GM12878 (cell line): ENCODE measurements around the gene POLD4. TPM values are rescaled to one million over a fixed set of nuclear protein-coding genes. Genes with fewer than 3 reads are reported as not detected.

Experiments used
- ATAC-seq: fragments of 200-7000 bp; cut with Tn5 transposase; 3 replicates; pipeline ENCODE4 v1.9.1; 2020; ENCODE audit warnings: mild to moderate bottlenecking, moderate library complexity
- BruUV-seq: library from RNA; stranded (reverse); fragments of 400-500 nt; replicated peaks from 2 replicates; lab custom pipeline; 2021; lab: Mats Ljungman, UMichigan
- CTCF ChIA-PET: fragments of 300-600 bp; sonication (Branson Sonifier 250); formaldehyde crosslinking; extraction: SDS; loops from one replicate; lab custom pipeline; 2021; ENCODE audit warnings: inconsistent platforms; lab: Yijun Ruan, JAX
- POLR2A ChIA-PET: fragments of 350-600 bp; formaldehyde crosslinking; extraction: SDS; loops from one replicate; lab custom pipeline; 2021; ENCODE audit warnings: inconsistent platforms; lab: Charles Lee
- RAD21 ChIA-PET: fragments of 300-600 bp; sonication (Branson Sonifier 250); formaldehyde crosslinking; loops from one replicate; lab custom pipeline; 2023; ENCODE audit warnings: antibody characterized with exemption; ENCODE audit not compliant: unreplicated experiment; lab: Charles Lee
- SMC1A ChIA-PET: fragments of 300-600 bp; sonication (Branson Sonifier 250); formaldehyde crosslinking; loops from one replicate; lab custom pipeline; 2023; ENCODE audit not compliant: unreplicated experiment, uncharacterized antibody; lab: Charles Lee
- DNase-seq: peaks from one replicate; pipeline ENCODE4 v3.0.0-alpha.2; 2011; ENCODE audit warnings: low read depth, low spot score
- FAIRE-seq: peaks from 3 replicates; lab custom pipeline; 2011; peaks lifted over from hg19 to GRCh38; lab: Jason Lieb, UNC
- H2AFZ ChIP-seq: 2 replicates; pipeline ENCODE4 v1.6.0; 2011; ENCODE audit warnings: low read depth, low read length, control low read depth; ENCODE audit not compliant: control insufficient read depth
- H3K27ac ChIP-seq: 2 replicates; pipeline ENCODE4 v1.5.1; 2011; ENCODE audit warnings: control low read depth; ENCODE audit not compliant: control insufficient read depth, insufficient read depth
- H3K27me3 ChIP-seq, 2 experiments: replicated peaks in 1 of 2; 2 replicates each; pipeline versions ENCODE4 v1.6.0 to v1.6.1; 2011; ENCODE audit warnings: low read length in 1 of 2; ENCODE audit not compliant: control insufficient read depth in 2 of 2, insufficient read depth in 2 of 2
- H3K36me3 ChIP-seq, 2 experiments: 2 replicates each; pipeline ENCODE4 v1.5.1; 2011; ENCODE audit warnings: low read length in 1 of 2; ENCODE audit not compliant: control insufficient read depth in 2 of 2, insufficient read depth in 2 of 2
- H3K4me1 ChIP-seq: 2 replicates; pipeline ENCODE4 v1.6.1; 2011; ENCODE audit warnings: mild to moderate bottlenecking, low read length, moderate library complexity, mixed read lengths; ENCODE audit not compliant: control insufficient read depth, insufficient read depth
- H3K4me2 ChIP-seq: 2 replicates; pipeline ENCODE4 v1.6.0; 2011; ENCODE audit warnings: control low read depth; ENCODE audit not compliant: control insufficient read depth, insufficient read depth
- H3K4me3 ChIP-seq: fragments of 200-600 bp; sonication (generic); 2 replicates; pipeline ENCODE4 v1.5.1; 2016
- H3K79me2 ChIP-seq: 2 replicates; pipeline ENCODE4 v1.6.0; 2011; ENCODE audit warnings: low read length; ENCODE audit not compliant: control insufficient read depth, insufficient read depth
- H3K9ac ChIP-seq: 2 replicates; pipeline ENCODE4 v1.8.0; 2011; ENCODE audit warnings: low read length, control low read depth, mixed read lengths; ENCODE audit not compliant: control insufficient read depth, insufficient read depth
- H3K9me3 ChIP-seq: replicated peaks from 3 replicates; pipeline ENCODE4 v1.5.1; 2011; ENCODE audit warnings: mild to moderate bottlenecking, low read length; ENCODE audit not compliant: control insufficient read depth, insufficient read depth
- H4K20me1 ChIP-seq: 2 replicates; pipeline ENCODE4 v1.6.0; 2011; ENCODE audit not compliant: control insufficient read depth, insufficient read depth
- HDGF ChIP-seq: fragments of 450-650 bp; IDR thresholded peaks from 2 replicates; pipeline ENCODE4 v1.6.1; 2016; ENCODE audit warnings: antibody characterized with exemption
- IKZF1 ChIP-seq: fragments of 450-650 bp; conservative IDR thresholded peaks from 2 replicates; pipeline ENCODE4 v1.6.1; 2017; ENCODE audit warnings: antibody characterized with exemption, mild to moderate bottlenecking
- IRF4 ChIP-seq: IDR thresholded peaks from 2 replicates; pipeline ENCODE4 v1.6.1; 2011; ENCODE audit warnings: low read depth, low read length
- JUNB ChIP-seq: IDR thresholded peaks from 2 replicates; pipeline ENCODE4 v1.6.1; 2016; ENCODE audit warnings: antibody characterized with exemption, mild to moderate bottlenecking
- PAX5 ChIP-seq: IDR thresholded peaks from 2 replicates; pipeline ENCODE4 v1.6.1; 2011; ENCODE audit warnings: low read depth, low read length, borderline replicate concordance
- SREBF1 ChIP-seq: IDR thresholded peaks from 2 replicates; pipeline ENCODE4 v1.6.1; 2012; ENCODE audit warnings: mild to moderate bottlenecking, low read length
- SRF ChIP-seq, 2 experiments: IDR thresholded peaks; 2 replicates each; pipeline ENCODE4 v1.6.1; 2011; ENCODE audit warnings: low read depth in 2 of 2, low read length in 2 of 2, mild to moderate bottlenecking in 1 of 2, moderate library complexity in 1 of 2
- WGBS: methylation state at CpG from one replicate; pipeline ENCODE4 v1.1.6; 2016; ENCODE audit warnings: low lambda C conversion rate; ENCODE audit not compliant: insufficient replicate concordance, insufficient coverage; ENCODE audit errors: missing lambda C conversion rate; 5-methylcytosine and 5-hydroxymethylcytosine counted together
- in situ Hi-C: fragments of 300-500 bp; cut with MboI; formaldehyde crosslinking; loops from 9 replicates; pipeline ENCODE4 v1.14.3; 2018; ENCODE audit warnings: mixed read lengths
- intact Hi-C: fragments of 100-400 bp; cut with micrococcal nuclease; formaldehyde crosslinking; loops from one replicate; pipeline ENCODE4 v1.14.2; 2022; ENCODE audit not compliant: unreplicated experiment
- polyA plus RNA-seq, 11 experiments: library from polyadenylated mRNA; depleted of rRNA in 4 of 11; unstranded in 6 of 11; stranded (reverse) in 5 of 11; fragments of >200 nt; fragmentation: Nextera tagmentation in 4 of 11; fragmentation: Illumina TruSeq in 1 of 11; extraction: Ambion mirVana in 4 of 11; extraction: Trizol in 1 of 11; gene quantifications; 1 replicate in 1 of 11; 2 replicates in 10 of 11; pipeline versions ENCODE4 v1.2.1 to v1.2.3, GENCODE V29; 2011 to 2016; ENCODE audit warnings: inconsistent platforms in 2 of 11, missing spikeins in 2 of 11, low read depth in 1 of 11
- total RNA-seq, 4 experiments: library from RNA; depleted of rRNA in 3 of 4; stranded (reverse); fragments of >200 nt in 3 of 4; fragmentation: Illumina TruSeq in 1 of 4; extraction: Trizol in 1 of 4; gene quantifications; 2 replicates each; pipeline versions ENCODE4 v1.2.1 to v1.2.3, GENCODE V29; 2013 to 2021
- TF ChIP-seq, protein P1 (sequence below): fragments of 450-650 bp; IDR thresholded peaks from 2 replicates; pipeline ENCODE4 v1.6.1; 2017; ENCODE audit warnings: mild to moderate bottlenecking, moderate library complexity
- TF ChIP-seq, protein P2 (sequence below): IDR thresholded peaks from 2 replicates; pipeline ENCODE4 v1.6.1; 2011; ENCODE audit warnings: low read depth, low read length, improper control_type of control experiment, borderline replicate concordance
- TF ChIP-seq, protein P3 (sequence below): fragments of 450-650 bp; IDR thresholded peaks from 2 replicates; pipeline ENCODE4 v1.6.1; 2017; ENCODE audit warnings: low read depth, mild to moderate bottlenecking, moderate library complexity
- TF ChIP-seq, protein P4 (sequence below): IDR thresholded peaks from 2 replicates; pipeline ENCODE4 v1.6.1; 2012; ENCODE audit warnings: low read depth, low read length, improper control_type of control experiment

The POLD4 gene
- total and polyA plus RNA-seq, 10 of the 15 experiments (the other 5 are each of a cell fraction or from before 2014, with no cell fraction given) = 8.1 to 176 (median 88.1) TPM

DNA sequence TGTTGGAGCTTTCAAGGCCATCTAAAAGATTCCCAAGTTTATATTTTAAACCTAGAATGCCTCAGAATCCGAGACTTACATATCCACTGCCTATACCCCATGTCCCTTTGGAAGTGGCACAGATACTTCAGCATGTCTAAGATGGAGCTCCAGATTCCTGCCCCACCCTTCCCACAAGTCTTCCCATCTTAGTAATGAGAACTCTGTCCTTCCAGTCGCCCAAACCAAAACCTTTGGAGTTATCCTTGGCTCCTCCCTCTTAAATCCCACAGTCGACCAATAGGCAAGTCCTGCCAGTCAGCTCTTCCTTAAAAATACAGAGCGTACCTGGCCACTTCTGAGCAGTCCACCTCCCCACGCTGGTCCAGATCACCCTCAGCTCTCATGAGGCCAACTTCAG is 4.3 kb downstream of the POLD4 start (continued):
- TF ChIP-seq, protein P1, sequence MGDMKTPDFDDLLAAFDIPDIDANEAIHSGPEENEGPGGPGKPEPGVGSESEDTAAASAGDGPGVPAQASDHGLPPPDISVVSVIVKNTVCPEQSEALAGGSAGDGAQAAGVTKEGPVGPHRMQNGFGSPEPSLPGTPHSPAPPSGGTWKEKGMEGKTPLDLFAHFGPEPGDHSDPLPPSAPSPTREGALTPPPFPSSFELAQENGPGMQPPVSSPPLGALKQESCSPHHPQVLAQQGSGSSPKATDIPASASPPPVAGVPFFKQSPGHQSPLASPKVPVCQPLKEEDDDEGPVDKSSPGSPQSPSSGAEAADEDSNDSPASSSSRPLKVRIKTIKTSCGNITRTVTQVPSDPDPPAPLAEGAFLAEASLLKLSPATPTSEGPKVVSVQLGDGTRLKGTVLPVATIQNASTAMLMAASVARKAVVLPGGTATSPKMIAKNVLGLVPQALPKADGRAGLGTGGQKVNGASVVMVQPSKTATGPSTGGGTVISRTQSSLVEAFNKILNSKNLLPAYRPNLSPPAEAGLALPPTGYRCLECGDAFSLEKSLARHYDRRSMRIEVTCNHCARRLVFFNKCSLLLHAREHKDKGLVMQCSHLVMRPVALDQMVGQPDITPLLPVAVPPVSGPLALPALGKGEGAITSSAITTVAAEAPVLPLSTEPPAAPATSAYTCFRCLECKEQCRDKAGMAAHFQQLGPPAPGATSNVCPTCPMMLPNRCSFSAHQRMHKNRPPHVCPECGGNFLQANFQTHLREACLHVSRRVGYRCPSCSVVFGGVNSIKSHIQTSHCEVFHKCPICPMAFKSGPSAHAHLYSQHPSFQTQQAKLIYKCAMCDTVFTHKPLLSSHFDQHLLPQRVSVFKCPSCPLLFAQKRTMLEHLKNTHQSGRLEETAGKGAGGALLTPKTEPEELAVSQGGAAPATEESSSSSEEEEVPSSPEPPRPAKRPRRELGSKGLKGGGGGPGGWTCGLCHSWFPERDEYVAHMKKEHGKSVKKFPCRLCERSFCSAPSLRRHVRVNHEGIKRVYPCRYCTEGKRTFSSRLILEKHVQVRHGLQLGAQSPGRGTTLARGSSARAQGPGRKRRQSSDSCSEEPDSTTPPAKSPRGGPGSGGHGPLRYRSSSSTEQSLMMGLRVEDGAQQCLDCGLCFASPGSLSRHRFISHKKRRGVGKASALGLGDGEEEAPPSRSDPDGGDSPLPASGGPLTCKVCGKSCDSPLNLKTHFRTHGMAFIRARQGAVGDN = no peak
- TF ChIP-seq, protein P2, sequence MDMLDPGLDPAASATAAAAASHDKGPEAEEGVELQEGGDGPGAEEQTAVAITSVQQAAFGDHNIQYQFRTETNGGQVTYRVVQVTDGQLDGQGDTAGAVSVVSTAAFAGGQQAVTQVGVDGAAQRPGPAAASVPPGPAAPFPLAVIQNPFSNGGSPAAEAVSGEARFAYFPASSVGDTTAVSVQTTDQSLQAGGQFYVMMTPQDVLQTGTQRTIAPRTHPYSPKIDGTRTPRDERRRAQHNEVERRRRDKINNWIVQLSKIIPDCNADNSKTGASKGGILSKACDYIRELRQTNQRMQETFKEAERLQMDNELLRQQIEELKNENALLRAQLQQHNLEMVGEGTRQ = no peak
- TF ChIP-seq SRF (IDR thresholded peaks at IDR 0.05; ENCODE audit: low read depth in 2 of 2, low read length in 2 of 2) = no peak

DNA sequence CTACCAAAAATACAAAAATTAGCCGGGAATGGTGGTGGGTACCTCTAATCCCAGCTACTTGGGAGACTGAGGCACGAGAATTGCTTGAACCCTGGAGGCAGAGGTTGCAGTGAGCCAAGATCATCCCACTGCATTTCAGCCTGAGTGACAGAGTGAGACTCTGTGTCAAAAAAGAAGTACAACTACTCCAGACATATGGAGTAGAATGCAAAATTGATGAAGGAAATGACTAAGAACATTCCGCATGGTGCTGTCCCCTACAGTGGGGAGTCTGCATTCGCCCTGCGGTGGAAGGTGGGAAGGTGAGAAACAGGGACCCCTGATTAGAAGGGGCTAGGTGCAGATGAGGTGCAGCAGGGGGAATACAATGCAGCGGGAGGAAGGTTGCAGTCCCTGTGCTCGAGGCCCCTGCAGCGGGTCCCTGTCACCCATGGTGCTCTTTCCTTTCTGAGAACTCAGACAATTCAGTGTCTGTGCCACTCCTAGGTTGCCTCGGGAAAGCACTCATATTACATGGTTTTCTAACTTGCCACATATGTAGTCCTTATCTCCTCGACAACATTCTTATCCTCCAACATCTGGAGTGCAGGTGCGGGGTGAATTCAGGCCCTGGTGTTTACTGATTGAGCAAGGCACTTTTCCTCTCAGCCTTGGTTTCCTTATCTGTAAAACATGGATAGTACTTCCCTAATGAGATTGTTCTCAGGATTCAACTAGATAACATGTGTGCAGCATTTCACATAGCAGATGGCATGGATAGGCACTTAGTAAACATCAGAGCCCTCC is 5.2 kb downstream of the POLD4 start:
- SMC1A ChIA-PET = interaction anchor here (0.6 to 15.8 kb wide), 10 partner anchors 6 to 88 kb away, joined by 3 to 646 read pairs (median 10); partner anchors contain the start of genes CLCF1 and POLD4
- POLR2A ChIA-PET = interaction anchor here (0.7 to 11.4 kb wide), 3 partner anchors 31 to 118 kb away, joined by 3 to 183 read pairs (median 50); no protein-coding TSS in a partner anchor
- peaks cover 18% of the 10 kb centered on the region for H3K79me2 ChIP-seq
- CTCF ChIA-PET = interaction anchor here (0.6 to 26.2 kb wide), 11 partner anchors 9 to 317 kb away, joined by 3 to 1301 read pairs (median 35); partner anchors contain the start of genes CLCF1, POLD4 and RAD9A
- no peaks in the 10 kb centered on the region for H3K9me3 ChIP-seq
- no peak overlapping the region for H3K4me2 ChIP-seq
- peaks cover 58% of the 10 kb centered on the region for H3K4me1 ChIP-seq
- ATAC-seq (no peak), FAIRE-seq (no peak), DNase-seq (no peak)
- intact Hi-C loops (no loop called here), in situ Hi-C loops (no loop called here)
- no peaks in the 10 kb centered on the region for H3K36me3 ChIP-seq
- H4K20me1 ChIP-seq = no peaks in the 10 kb centered on the region
- 9% methylated on average over 11 of the region's 11 CpGs for WGBS
- H3K9ac ChIP-seq = no peak overlapping the region
- no peak overlapping the region for H2AFZ ChIP-seq
- H3K27me3 ChIP-seq = no peaks in the 10 kb centered on the region
- H3K4me3 ChIP-seq = no peak overlapping the region
- BruUV-seq = no TSS peak
- no peak overlapping the region for H3K27ac ChIP-seq
- RAD21 ChIA-PET = interaction anchor here (3.2 to 10.1 kb wide), 5 partner anchors 7 to 34 kb away, joined by 25 to 525 read pairs (median 102); partner anchors contain the start of genes CLCF1 and POLD4
- peak; percentile 58; the same call in 1 of the 2 replicates for TF ChIP-seq IRF4
- TF ChIP-seq HDGF = 0 out of 2 replicates have a peak, but pooled peaks have one; percentile 18
- TF ChIP-seq, protein P3, sequence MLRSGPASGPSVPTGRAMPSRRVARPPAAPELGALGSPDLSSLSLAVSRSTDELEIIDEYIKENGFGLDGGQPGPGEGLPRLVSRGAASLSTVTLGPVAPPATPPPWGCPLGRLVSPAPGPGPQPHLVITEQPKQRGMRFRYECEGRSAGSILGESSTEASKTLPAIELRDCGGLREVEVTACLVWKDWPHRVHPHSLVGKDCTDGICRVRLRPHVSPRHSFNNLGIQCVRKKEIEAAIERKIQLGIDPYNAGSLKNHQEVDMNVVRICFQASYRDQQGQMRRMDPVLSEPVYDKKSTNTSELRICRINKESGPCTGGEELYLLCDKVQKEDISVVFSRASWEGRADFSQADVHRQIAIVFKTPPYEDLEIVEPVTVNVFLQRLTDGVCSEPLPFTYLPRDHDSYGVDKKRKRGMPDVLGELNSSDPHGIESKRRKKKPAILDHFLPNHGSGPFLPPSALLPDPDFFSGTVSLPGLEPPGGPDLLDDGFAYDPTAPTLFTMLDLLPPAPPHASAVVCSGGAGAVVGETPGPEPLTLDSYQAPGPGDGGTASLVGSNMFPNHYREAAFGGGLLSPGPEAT = no peak; the same call in 1 of the 2 replicates
- TF ChIP-seq JUNB = peak; percentile 30; the same call in 1 of the 2 replicates
- TF ChIP-seq, protein P4, sequence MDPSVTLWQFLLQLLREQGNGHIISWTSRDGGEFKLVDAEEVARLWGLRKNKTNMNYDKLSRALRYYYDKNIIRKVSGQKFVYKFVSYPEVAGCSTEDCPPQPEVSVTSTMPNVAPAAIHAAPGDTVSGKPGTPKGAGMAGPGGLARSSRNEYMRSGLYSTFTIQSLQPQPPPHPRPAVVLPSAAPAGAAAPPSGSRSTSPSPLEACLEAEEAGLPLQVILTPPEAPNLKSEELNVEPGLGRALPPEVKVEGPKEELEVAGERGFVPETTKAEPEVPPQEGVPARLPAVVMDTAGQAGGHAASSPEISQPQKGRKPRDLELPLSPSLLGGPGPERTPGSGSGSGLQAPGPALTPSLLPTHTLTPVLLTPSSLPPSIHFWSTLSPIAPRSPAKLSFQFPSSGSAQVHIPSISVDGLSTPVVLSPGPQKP = no peak
- TF ChIP-seq PAX5 = no peak
- no peak for TF ChIP-seq SREBF1
- TF ChIP-seq IKZF1 = peak; percentile 60
